ENCODE data around the gene ZFYVE28.

ZFYVE28 gene

GRCh38 chr4:2258091-2259035 lies 160.1 kb downstream of the ZFYVE28 start:
- ATAC-seq = no peak
- no peak for DNase-seq

DNA sequence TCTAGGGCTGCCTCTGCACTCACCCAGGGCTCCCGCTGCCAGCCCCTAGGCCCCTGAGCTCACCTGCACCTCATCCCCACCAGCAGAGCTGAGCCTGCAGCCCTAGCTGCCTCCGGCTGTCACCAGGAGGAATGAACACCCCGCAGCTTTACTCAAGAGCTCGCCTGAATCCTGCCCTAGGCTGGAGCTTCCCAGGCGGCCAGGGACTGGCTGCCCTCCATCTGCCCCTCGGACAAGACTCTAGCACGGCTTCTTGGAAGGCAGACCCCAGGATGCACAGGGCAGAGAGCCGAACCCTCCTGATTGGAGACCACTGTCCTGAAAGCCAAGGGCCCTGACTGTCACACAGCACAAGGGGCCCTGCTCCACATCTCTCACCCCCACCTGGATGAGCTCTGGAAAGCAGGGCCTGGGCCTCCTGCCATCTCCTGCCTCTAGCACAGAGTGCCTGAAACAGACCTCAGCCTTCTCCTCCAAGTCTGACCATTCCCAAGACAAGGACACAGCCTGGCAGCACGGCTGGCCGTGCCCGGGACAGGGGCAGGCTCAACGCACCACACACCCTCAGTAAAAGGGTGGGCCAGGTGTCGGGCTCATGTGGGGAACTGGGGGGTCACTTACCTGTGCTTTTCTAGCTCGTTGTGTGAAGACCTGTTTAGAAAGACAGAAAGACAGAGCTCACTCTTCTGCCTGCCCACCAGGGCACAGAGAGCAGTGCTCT lies 160.9 kb downstream of the ZFYVE28 start:
- DNase-seq (peak; percentile 2), ATAC-seq (no peak)

GRCh38 chr4:2256781-2257191 lies 161.7 kb downstream of the ZFYVE28 start:
- peak; percentile 1 for DNase-seq
- no peak for ATAC-seq

DNA sequence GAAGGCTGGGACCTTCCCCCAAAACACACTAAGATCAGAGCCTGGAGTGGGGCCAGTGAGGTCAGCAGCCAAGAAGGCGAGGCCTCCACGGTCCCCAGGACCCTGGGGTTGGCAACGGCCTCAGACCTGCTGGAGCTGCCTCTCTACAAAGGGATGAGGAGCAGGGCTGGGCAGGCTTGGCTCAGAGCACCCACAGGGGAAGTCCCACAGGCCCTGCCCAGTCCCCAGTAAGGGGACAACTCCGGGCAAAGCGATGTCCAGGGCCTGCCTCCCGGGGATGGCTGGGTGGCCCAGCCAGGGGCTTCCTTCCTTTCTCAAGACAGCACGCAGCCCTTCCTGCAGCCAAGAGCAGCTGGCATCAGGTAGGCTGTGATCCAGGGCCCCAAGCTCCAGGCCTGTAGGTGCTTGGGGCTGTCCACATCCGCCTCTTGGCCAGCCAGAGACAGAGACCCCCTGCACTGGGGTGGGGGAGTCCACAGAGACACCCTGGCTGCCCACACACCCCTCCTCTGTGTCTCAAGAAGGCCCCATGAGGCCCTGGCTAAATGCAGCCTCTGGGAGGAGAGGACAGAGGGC lies 162.2 kb downstream of the ZFYVE28 start:
- DNase-seq = peak; percentile 3
- no peak for ATAC-seq

GRCh38 chr4:2255501-2256155 lies 162.8 kb downstream of the ZFYVE28 start:
- peak; percentile 2 for DNase-seq
- no peak for ATAC-seq

- DNase-seq (peak; percentile 1), ATAC-seq (no peak)
Observed at GRCh38 chr4:2254665-2255500, 163.6 kb downstream of the ZFYVE28 start.

- no peak for ATAC-seq
- DNase-seq = peak; percentile 1
Observed at GRCh38 chr4:2253160-2254084, 165.0 kb downstream of the ZFYVE28 start.

- ATAC-seq (no peak), DNase-seq (peak; percentile 1)
Observed at GRCh38 chr4:2252530-2253091, 165.8 kb downstream of the ZFYVE28 start.

DNA sequence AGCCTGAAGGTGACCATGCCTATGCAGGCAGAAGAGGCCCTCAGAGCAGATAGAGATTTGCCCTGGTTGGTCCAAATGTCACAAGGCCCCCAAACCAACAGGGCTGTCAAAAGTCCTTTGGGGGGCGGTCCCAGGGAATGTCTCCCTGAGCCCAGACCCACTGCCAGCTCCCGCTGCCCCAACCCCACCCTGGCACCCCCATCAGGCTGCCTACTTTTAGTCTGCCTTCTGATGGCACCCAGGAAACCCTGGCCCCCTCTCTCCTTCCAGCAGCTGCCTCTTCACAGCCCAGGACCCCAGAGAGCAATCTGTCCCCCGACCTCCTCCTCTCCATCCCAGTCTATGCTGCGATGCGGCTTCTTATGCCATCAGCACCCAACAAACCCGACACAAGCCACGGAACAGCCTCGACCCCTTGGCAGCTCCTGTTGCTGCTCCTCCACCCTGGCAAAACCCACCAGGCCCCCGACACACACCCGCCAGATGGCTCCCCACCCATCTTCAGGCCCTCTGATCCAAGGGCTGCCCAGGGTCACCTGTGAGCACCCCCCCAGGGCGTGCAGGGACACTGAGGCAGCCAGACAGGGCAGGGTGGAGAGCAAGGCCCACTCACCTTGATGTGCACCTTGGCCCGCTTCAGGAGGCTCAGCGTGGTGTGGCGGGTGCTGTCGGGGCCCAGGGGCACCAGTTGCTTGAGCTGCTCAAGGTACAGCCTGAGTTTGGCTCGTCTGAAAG lies 166.5 kb downstream of the ZFYVE28 start:
- DNase-seq (peak; percentile 1), ATAC-seq (no peak)

DNA sequence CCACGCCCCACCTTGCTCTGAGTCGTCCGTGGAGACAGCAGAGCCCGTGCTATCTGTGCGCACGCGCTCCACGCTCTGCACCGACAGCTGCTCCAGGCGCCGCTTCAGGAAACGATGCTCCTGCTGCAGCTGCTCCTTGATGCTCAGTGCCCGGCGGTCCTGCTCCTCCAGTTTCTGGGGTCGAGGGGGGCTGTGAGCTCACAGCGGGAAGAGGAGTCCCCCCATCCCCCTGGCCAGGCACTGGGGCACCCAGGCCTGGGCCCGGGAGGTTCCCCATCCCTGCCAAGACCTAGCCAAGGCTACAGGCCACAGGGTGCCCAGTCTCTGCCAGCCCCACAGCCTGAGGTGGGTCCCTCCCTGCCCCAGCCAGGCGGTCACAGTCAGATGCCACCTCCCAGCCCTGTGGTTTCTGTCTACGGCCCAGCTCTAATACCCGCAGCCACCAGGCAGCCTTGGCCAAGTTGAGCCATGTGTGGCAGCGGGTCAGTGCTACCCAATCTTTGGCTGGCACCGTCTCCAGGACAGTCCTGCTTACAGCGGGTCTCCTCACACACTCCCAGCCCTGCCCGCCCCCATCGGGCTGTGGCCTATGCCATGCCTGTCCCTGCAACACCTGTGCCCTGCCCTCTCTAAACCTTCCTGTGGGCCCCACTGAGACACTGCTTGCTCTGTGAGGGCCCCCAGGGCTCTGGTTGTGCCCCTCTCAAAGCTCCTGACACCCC lies 167.2 kb downstream of the ZFYVE28 start:
- peak; percentile 3 for DNase-seq
- ATAC-seq = no peak

- peak; percentile 2 for DNase-seq
- no peak for ATAC-seq
Observed at GRCh38 chr4:2250357-2251072, 167.9 kb downstream of the ZFYVE28 start.

DNA sequence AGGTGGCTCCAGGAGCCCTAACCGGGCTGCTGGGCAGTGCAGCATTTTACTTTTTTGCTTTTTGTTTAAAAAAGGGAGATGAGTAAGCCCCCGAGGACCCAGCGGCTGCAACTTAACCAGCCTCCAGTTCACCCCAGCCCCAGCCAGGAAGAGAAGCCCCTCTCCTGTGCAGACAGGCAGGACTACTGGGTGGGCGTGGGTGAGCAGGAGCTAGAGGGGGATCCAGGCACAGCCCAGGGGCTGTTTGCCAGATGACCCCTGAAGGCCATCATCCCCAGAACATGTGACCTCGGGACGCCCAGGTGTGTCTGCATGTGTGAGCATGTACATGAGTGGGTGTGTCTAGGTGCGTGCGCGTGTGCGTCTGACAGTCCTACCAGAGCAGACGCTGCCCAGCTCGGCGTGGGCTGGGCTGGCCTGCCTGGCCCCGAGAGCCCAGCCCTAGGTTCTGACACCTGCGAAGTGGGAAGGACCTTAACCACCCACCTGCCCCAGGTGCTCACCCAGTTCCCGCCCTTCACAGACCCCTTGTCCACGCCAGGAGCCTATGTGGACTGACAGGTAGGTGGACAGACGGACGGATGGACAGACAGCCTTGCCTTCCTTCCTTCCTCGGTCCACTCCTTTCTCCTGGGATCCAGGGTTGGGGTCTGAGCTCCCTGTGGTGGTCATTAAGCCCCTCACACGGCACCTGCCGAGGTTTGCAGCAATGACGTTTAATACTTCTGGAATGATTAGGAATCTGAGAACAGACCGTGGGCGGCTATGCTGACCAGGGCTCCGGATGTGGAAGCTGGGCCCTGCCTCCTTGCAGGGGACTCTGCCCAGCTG lies 168.7 kb downstream of the ZFYVE28 start:
- DNase-seq (peak; percentile 1), ATAC-seq (no peak)

DNA sequence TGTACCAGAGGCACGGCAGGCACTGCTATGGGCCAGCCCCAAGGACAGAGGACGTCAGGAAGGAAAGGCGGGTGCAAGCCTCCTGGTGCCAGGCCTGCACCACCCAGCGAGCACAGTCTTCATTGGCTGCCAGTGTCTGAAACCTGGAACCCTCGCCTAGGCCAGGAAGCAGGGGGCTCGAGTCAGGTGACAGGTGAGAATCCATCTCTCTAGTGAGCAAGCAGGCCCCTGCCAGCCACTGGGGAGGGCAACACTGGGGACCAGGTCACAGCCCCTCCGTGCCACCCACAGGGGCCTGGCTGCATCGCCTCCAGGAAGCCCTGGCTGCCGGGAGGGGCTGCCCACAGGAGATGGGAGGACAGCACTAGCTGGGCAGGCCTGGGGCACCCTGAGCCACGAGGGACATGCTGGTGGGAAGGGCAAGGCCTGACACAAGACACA lies 169.6 kb downstream of the ZFYVE28 start:
- DNase-seq = no peak
- no peak for ATAC-seq

DNA sequence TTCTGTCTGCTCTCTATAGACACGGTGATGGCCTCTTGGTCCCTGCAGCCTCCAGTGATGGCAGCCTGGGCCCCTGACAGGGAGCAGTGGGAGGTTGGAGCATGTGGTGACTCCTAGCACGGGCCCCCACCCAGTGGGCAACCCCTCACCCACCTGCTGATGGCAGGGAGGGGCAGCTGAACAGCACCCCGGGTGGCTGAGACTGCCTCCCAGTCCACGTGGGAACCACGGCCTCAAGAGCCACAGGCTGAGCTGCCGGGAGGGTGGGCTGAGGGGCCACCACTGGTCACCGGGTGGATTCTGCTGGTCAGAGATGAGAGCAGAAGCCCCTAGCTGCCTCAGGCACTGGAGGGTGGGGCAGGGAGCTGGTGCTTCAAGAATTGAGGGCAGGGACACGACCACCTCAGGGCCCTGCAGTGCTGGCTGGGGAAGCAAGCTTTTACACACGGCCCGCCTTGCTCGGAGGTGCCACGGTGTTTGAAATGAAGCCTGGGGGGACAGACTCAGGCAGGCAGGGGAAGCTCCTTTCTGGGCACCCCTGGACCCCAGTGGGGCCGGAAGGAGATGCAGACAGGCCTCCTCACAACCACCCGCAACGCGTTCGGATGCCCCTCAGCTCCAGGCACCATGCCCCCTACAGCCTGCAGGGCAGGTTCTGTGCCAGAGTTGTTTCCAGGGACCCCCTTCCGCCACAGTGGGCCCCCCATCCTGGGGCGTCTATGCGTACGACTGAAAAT lies 170.2 kb downstream of the ZFYVE28 start:
- DNase-seq = peak; percentile 2
- no peak for ATAC-seq

- no peak for DNase-seq
- ATAC-seq = no peak
Observed at GRCh38 chr4:2247128-2248043, 171.1 kb downstream of the ZFYVE28 start.
